ENCODE measurements around the gene R3HDM2. TPM values are rescaled to one million over a fixed set of nuclear protein-coding genes. Genes with fewer than 3 reads are reported as not detected.

Gene R3HDM2
- total RNA-seq, 1 donor from 2014 or later, result 19.2 TPM

GRCh38 chr12:57469296-57470164, 38.7 kb upstream of the R3HDM2 start:
- no peak overlapping the region for H3K4me2 ChIP-seq (ENCODE audit: low read length)
- DNase-seq (ENCODE audit: low read depth) (no peak), FAIRE-seq (no peak)
- H3K27me3 ChIP-seq (ENCODE audit: insufficient read depth, low read length), result peaks cover 26% of the 10 kb centered on the region
- H3K79me2 ChIP-seq (ENCODE audit: insufficient read depth, low read length), result no peaks in the 10 kb centered on the region
- Mint-ChIP-seq H3K27ac (ENCODE audit: unreplicated experiment) (no peak overlapping the region), H3K4me3 (ENCODE audit: unreplicated experiment) (no peak overlapping the region), H3K4me1 (ENCODE audit: low read depth, unreplicated experiment) (no peaks in the 10 kb centered on the region), H3K36me3 (ENCODE audit: low read depth, unreplicated experiment) (peaks cover 23% of the 10 kb centered on the region), H3K9me3 (ENCODE audit: unreplicated experiment) (peaks cover 13% of the 10 kb centered on the region), H3K27me3 (ENCODE audit: low read depth, unreplicated experiment) (peaks cover 80% of the 10 kb centered on the region)
- no peaks in the 10 kb centered on the region for H3K9me3 ChIP-seq (ENCODE audit: insufficient read depth, low read depth, low read length)
- H2AFZ ChIP-seq (ENCODE audit: low read depth, low read length), result no peak overlapping the region
- no peak overlapping the region for H3K27ac ChIP-seq (ENCODE audit: low read depth, low read length)
- H3K4me1 ChIP-seq (ENCODE audit: insufficient read depth, low read length), result no peaks in the 10 kb centered on the region
- H4K20me1 ChIP-seq (ENCODE audit: insufficient read depth, low read length), result no peaks in the 10 kb centered on the region
- no peak overlapping the region for H3K9ac ChIP-seq (ENCODE audit: low read length)
- H3K36me3 ChIP-seq (ENCODE audit: insufficient read depth, low read length), result no peaks in the 10 kb centered on the region
- no peak overlapping the region for H3K4me3 ChIP-seq (ENCODE audit: insufficient read depth, low read depth, low read length)
- TF ChIP-seq CTCF (IDR thresholded peaks at IDR 0.05; ENCODE audit: insufficient read depth, low read depth, low read length) (no peak), EZH2 (IDR thresholded peaks at IDR 0.05; ENCODE audit: insufficient read depth, low read length) (no peak)

- H3K4me1 ChIP-seq (ENCODE audit: insufficient read depth, low read length), result no peaks in the 10 kb centered on the region
- H3K36me3 Mint-ChIP-seq (ENCODE audit: low read depth, unreplicated experiment), result peaks cover 24% of the 10 kb centered on the region
- no peaks in the 10 kb centered on the region for H3K9me3 ChIP-seq (ENCODE audit: insufficient read depth, low read depth, low read length)
- no peaks in the 10 kb centered on the region for H3K79me2 ChIP-seq (ENCODE audit: insufficient read depth, low read length)
- peaks cover 74% of the 10 kb centered on the region for H3K27me3 Mint-ChIP-seq (ENCODE audit: low read depth, unreplicated experiment)
- no peak overlapping the region for H3K4me2 ChIP-seq (ENCODE audit: low read length)
- FAIRE-seq (no peak), DNase-seq (ENCODE audit: low read depth) (no peak)
- H3K9me3 Mint-ChIP-seq (ENCODE audit: unreplicated experiment), result peaks cover 5% of the 10 kb centered on the region
- no peak overlapping the region for H3K27ac ChIP-seq (ENCODE audit: low read depth, low read length)
- H3K4me3 Mint-ChIP-seq (ENCODE audit: unreplicated experiment), result no peak overlapping the region
- H3K27me3 ChIP-seq (ENCODE audit: insufficient read depth, low read length), result peaks cover 13% of the 10 kb centered on the region
- H3K4me3 ChIP-seq (ENCODE audit: insufficient read depth, low read depth, low read length), result no peak overlapping the region
- peaks cover under 1% of the 10 kb centered on the region for H3K4me1 Mint-ChIP-seq (ENCODE audit: low read depth, unreplicated experiment)
- H2AFZ ChIP-seq (ENCODE audit: low read depth, low read length), result no peak overlapping the region
- no peaks in the 10 kb centered on the region for H3K36me3 ChIP-seq (ENCODE audit: insufficient read depth, low read length)
- no peaks in the 10 kb centered on the region for H4K20me1 ChIP-seq (ENCODE audit: insufficient read depth, low read length)
- TF ChIP-seq EZH2 (IDR thresholded peaks at IDR 0.05; ENCODE audit: insufficient read depth, low read length) (no peak), CTCF (IDR thresholded peaks at IDR 0.05; ENCODE audit: insufficient read depth, low read depth, low read length) (no peak)
- no peak overlapping the region for H3K27ac Mint-ChIP-seq (ENCODE audit: unreplicated experiment)
- no peak overlapping the region for H3K9ac ChIP-seq (ENCODE audit: low read length)
These were observed 37.1 kb upstream of the R3HDM2 start for GRCh38 chr12:57467915-57468314.

All from astrocyte (in vitro differentiated cells and primary cell).